Rectal smooth muscle tissue (tissue), 1 donor: ENCODE results near the gene SLC44A3.

Experiments
- H3K27ac ChIP-seq: one replicate; pipeline ENCODE4 v1.7.0; 2013; ENCODE audit warnings: low read depth, low read length, inconsistent platforms
- H3K27me3 ChIP-seq: one replicate; pipeline ENCODE4 v1.7.0; 2013; ENCODE audit warnings: low read length; ENCODE audit not compliant: control insufficient read depth, insufficient read depth
- H3K36me3 ChIP-seq: one replicate; pipeline ENCODE4 v1.7.0; 2013; ENCODE audit warnings: low read length; ENCODE audit not compliant: control insufficient read depth, insufficient read depth
- H3K4me1 ChIP-seq: one replicate; pipeline ENCODE4 v1.7.0; 2013; ENCODE audit warnings: low read length; ENCODE audit not compliant: control insufficient read depth, insufficient read depth
- H3K4me3 ChIP-seq: one replicate; pipeline ENCODE4 v1.7.0; 2013; ENCODE audit warnings: low read length
- H3K9ac ChIP-seq: one replicate; pipeline ENCODE4 v1.7.0; 2013; ENCODE audit warnings: low read length

SLC44A3 gene

DNA sequence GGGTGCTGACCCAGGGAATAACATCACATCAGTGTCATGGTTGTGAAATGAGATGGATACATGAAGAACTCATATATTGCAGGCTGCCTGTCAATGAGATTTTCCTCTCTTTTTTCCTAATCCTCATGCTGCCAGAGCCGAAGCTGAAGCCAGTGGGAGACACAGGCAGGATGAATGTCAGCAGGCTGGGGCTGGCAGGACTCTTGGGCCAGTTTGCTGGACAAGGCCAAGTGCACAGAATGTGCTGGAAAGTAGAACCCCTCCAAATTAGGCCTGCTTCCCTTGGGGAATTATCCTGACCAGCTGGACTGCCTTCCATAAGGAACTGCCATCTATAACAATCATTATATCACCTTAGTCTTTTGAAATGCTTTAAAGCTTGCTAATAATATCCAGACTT is 31.4 kb downstream of the SLC44A3 start:
- no peaks in the 10 kb centered on the region for H3K36me3 ChIP-seq
- peaks cover 5% of the 10 kb centered on the region for H3K4me1 ChIP-seq
- no peak overlapping the region for H3K27ac ChIP-seq
- H3K9ac ChIP-seq, result no peak overlapping the region
- H3K4me3 ChIP-seq, result no peak overlapping the region
- H3K27me3 ChIP-seq, result no peaks in the 10 kb centered on the region

- Histone ChIP-seq H3K4me1 (peaks cover 5% of the 10 kb centered on the region), H3K27ac (no peak overlapping the region), H3K4me3 (no peak overlapping the region), H3K36me3 (no peaks in the 10 kb centered on the region), H3K27me3 (no peaks in the 10 kb centered on the region), H3K9ac (no peak overlapping the region)
These were observed 32.6 kb downstream of the SLC44A3 start for GRCh38 chr1:94852788-94853187.

DNA sequence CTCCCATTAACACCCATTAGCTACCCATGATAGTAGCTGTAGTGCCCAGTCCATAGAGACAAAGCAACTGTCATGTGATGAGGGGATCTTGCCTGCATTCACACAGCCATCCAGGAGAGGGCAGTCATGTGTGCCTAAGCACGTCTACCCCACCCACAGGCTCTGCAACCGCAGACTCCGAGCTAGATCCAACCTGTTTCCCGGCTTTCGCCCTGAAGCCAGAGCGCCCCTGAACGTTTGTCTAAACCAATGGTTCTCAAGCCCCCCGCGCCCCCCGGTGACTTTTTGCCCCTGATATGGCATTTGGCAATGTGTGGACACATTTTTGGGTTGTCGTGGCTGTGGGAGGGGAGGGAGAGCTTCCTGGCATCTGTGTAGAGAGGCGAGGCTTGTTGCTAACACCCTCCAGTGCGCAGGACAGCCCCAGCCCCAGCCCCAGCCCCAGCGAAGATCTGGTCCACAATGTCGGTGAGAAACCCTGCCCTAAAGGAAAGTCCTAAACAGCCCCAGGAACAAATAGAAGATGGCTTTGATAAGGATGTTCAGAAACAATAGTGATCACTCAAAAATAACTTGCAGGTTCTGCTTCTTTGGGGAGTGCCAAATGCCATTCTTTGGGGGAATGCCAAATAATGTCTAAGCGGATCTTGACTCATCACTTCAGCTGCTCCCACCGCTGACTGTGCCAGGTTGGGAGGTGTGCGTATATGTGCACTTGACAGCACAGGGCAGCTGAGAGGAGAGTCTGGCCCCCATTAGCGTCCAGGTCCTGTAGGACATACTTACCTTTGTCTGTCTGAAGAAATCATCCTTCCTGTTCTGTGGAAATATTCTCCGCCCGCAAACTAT is 34.5 kb downstream of the SLC44A3 start:
- Histone ChIP-seq H3K9ac (no peak overlapping the region), H3K27me3 (no peaks in the 10 kb centered on the region), H3K4me3 (peak overlapping the region; percentile 54), H3K27ac (peak overlapping the region; percentile 91), H3K4me1 (peaks cover 5% of the 10 kb centered on the region), H3K36me3 (no peaks in the 10 kb centered on the region)

- Histone ChIP-seq H3K27me3 (no peaks in the 10 kb centered on the region), H3K4me3 (no peak overlapping the region), H3K9ac (no peak overlapping the region), H3K4me1 (peaks cover 5% of the 10 kb centered on the region), H3K27ac (peak overlapping the region; percentile 91), H3K36me3 (no peaks in the 10 kb centered on the region)
These were observed 35.1 kb downstream of the SLC44A3 start for GRCh38 chr1:94855307-94855700.

DNA sequence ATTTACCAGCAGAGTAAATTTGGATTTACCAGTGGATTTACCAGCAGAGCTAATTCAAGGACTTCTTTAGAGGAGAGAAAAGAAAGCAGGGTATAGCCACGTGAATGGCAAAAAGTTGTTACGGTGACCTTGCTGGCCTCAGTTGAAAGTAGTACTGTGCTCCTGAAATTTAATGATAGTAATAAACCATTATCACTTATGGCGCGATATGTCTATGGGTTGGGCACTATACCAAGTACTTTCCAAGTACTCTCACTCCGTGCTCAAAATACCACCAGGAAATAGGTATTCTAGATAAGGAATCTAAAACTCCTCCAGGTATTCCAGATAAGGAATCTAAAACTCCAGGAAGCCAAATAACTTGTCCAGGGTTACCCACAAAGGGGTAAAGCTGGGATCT is 35.8 kb downstream of the SLC44A3 start:
- no peak overlapping the region for H3K9ac ChIP-seq
- no peaks in the 10 kb centered on the region for H3K27me3 ChIP-seq
- no peak overlapping the region for H3K27ac ChIP-seq
- no peaks in the 10 kb centered on the region for H3K36me3 ChIP-seq
- peaks cover 8% of the 10 kb centered on the region for H3K4me1 ChIP-seq
- H3K4me3 ChIP-seq, result no peak overlapping the region

DNA sequence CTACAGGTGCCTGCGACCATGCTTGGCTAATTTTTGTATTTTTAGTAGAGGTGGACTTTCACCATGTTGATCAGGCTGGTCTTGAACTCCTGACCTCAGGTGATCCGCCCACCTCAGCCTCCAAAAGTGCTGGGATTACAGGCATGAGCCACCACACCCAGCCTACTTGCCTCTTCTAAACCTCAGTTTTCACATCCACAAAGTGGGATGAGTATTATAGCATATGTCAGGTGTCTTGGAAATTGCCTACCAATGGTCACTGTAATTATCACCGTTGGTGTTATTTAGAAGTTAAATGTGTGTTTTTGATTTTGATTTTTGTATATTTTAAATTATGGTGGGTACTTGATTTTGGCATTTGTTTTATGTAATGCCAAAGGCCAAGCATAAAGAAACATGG is 36.7 kb downstream of the SLC44A3 start:
- H3K36me3 ChIP-seq, result no peaks in the 10 kb centered on the region
- H3K27ac ChIP-seq, result no peak overlapping the region
- H3K4me1 ChIP-seq, result peaks cover 8% of the 10 kb centered on the region
- no peaks in the 10 kb centered on the region for H3K27me3 ChIP-seq
- H3K4me3 ChIP-seq, result no peak overlapping the region
- H3K9ac ChIP-seq, result no peak overlapping the region

GRCh38 chr1:94858276-94858675 is 38.1 kb downstream of the SLC44A3 start:
- no peaks in the 10 kb centered on the region for H3K27me3 ChIP-seq
- H3K4me1 ChIP-seq, result peaks cover 18% of the 10 kb centered on the region

GRCh38 chr1:94859174-94859573 is 39.0 kb downstream of the SLC44A3 start:
- Histone ChIP-seq H3K27me3 (no peaks in the 10 kb centered on the region), H3K27ac (no peak overlapping the region), H3K4me1 (peaks cover 26% of the 10 kb centered on the region), H3K36me3 (no peaks in the 10 kb centered on the region), H3K9ac (no peak overlapping the region), H3K4me3 (no peak overlapping the region)

More at GRCh38 chr1:94858276-94858675, 38.1 kb downstream of the SLC44A3 start:
- Histone ChIP-seq H3K9ac (no peak overlapping the region), H3K4me3 (no peak overlapping the region), H3K27ac (no peak overlapping the region), H3K36me3 (no peaks in the 10 kb centered on the region)

GRCh38 chr1:94862718-94863117 is 42.6 kb downstream of the SLC44A3 start:
- Histone ChIP-seq H3K4me1 (peaks cover 50% of the 10 kb centered on the region), H3K36me3 (no peaks in the 10 kb centered on the region), H3K4me3 (no peak overlapping the region), H3K27me3 (no peaks in the 10 kb centered on the region), H3K9ac (no peak overlapping the region), H3K27ac (peak overlapping the region; percentile 93)

GRCh38 chr1:94863297-94863911 is 43.2 kb downstream of the SLC44A3 start:
- no peak overlapping the region for H3K9ac ChIP-seq
- no peaks in the 10 kb centered on the region for H3K36me3 ChIP-seq
- H3K27me3 ChIP-seq, result no peaks in the 10 kb centered on the region
- H3K4me3 ChIP-seq, result no peak overlapping the region
- peaks cover 50% of the 10 kb centered on the region for H3K4me1 ChIP-seq
- peak overlapping the region; percentile 93 for H3K27ac ChIP-seq

GRCh38 chr1:94863919-94864318 is 43.8 kb downstream of the SLC44A3 start:
- Histone ChIP-seq H3K9ac (no peak overlapping the region), H3K36me3 (no peaks in the 10 kb centered on the region), H3K4me3 (no peak overlapping the region), H3K27ac (peak overlapping the region; percentile 93), H3K4me1 (peaks cover 50% of the 10 kb centered on the region), H3K27me3 (no peaks in the 10 kb centered on the region)

GRCh38 chr1:94864821-94865220 is 44.7 kb downstream of the SLC44A3 start:
- Histone ChIP-seq H3K27ac (peak overlapping the region; percentile 93), H3K4me3 (peak overlapping the region; percentile 7), H3K4me1 (peaks cover 50% of the 10 kb centered on the region), H3K36me3 (no peaks in the 10 kb centered on the region), H3K27me3 (no peaks in the 10 kb centered on the region), H3K9ac (no peak overlapping the region)

DNA sequence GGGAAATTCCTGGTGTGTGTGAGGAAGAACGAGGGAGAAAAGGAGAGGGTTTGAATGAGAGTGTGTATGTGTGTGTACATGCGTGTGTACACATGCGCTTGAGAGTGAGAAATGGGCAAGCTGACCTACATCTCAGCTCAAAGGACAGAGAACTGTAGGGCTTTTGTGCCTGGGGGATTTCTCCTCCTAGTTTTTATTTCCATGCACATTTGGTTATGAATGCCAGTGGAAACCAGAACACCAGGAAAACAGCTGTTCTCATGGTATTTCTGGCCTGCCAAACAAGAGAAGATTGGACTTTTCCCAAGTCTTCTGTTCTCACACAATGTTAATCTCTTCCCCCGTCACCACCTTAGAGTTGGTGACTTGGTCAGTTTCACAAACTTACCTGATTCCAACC is 45.2 kb downstream of the SLC44A3 start:
- Histone ChIP-seq H3K9ac (no peak overlapping the region), H3K27ac (peak overlapping the region; percentile 93), H3K4me1 (peaks cover 50% of the 10 kb centered on the region)

More for the DNA sequence above, 45.2 kb downstream of the SLC44A3 start:
- no peak overlapping the region for H3K4me3 ChIP-seq
- no peaks in the 10 kb centered on the region for H3K27me3 ChIP-seq
- no peaks in the 10 kb centered on the region for H3K36me3 ChIP-seq
